UCSD-AML1 (cell line): ENCODE measurements around the gene GRK6.
A peak's percentile ranks its signal among the peaks of the same experiment; 100 is the strongest.
"Not testable (repeated sequence)": the region's sequence is repeated elsewhere in the genome, so short reads cannot be mapped to it uniquely, and the experiment has no call there.

ENCODE experiments used
- DNase-seq: peaks from one replicate; lab custom pipeline; 2025; ENCODE audit not compliant: unreplicated experiment; lab: John Stamatoyannopoulos, UW

Gene GRK6

GRCh38 chr5:177483994-177484901, 57.8 kb downstream of the GRK6 start:
- DNase-seq: no peak

- no peak for DNase-seq
These were observed 58.5 kb downstream of the GRK6 start for GRCh38 chr5:177484902-177485549.

- not testable (repeated sequence) for DNase-seq
These were observed 59.3 kb downstream of the GRK6 start for GRCh38 chr5:177485753-177486152.

GRCh38 chr5:177486256-177486655, 59.8 kb downstream of the GRK6 start:
- no peak for DNase-seq

GRCh38 chr5:177487144-177487543, 60.7 kb downstream of the GRK6 start:
- DNase-seq: no peak

GRCh38 chr5:177487975-177488374, 61.5 kb downstream of the GRK6 start:
- DNase-seq: no peak

- DNase-seq: no peak
These were observed 62.7 kb downstream of the GRK6 start for GRCh38 chr5:177489119-177489716.

- DNase-seq: no peak
These were observed 64.0 kb downstream of the GRK6 start for GRCh38 chr5:177490311-177490991.

GRCh38 chr5:177490992-177491391, 64.5 kb downstream of the GRK6 start:
- DNase-seq: no peak

- peak; percentile 59 for DNase-seq
These were observed 65.0 kb downstream of the GRK6 start for GRCh38 chr5:177491429-177491945.

- DNase-seq: no peak
These were observed 65.7 kb downstream of the GRK6 start for GRCh38 chr5:177491983-177492746.
